Measurements from ENCODE around the gene REXO1.

REXO1 gene

DNA sequence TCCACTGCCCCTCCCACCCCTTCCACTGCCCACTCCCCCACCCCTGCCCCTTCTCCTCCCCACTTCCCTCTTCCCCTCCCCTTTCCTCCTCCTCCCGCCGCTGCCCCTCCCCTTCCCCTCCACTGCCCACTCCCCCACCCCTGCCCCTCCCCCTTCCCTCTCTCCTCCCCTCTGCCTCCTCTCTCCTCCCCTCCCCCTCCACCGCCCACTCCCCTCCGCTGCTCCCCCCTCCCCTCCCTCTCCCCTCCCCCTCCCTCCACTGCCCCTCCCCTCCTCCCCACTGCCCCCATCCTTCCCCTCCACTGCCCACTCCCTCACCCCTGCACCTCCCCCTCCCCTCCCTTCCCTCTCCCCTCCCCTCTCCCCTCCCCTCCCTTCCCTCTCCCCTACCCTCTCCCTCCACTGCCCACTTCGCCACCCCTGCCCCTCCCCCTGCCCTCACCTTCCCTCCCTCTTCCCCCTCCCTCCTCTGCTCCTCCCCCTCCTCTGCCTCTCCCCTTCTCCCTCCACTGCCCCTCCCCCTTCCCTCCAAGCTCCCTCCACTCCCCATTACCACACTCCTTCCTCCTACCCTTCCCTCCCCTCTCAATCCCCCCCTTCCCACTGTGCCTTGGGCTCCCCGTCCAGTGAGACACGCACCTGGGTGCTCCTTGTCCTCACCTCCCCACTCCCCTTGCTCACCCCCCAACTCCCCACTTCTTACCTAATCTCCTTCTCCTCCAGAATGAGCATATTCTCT lies 58.1 kb downstream of the REXO1 start:
- DNase-seq (ENCODE audit: low spot score), result no peak

DNA sequence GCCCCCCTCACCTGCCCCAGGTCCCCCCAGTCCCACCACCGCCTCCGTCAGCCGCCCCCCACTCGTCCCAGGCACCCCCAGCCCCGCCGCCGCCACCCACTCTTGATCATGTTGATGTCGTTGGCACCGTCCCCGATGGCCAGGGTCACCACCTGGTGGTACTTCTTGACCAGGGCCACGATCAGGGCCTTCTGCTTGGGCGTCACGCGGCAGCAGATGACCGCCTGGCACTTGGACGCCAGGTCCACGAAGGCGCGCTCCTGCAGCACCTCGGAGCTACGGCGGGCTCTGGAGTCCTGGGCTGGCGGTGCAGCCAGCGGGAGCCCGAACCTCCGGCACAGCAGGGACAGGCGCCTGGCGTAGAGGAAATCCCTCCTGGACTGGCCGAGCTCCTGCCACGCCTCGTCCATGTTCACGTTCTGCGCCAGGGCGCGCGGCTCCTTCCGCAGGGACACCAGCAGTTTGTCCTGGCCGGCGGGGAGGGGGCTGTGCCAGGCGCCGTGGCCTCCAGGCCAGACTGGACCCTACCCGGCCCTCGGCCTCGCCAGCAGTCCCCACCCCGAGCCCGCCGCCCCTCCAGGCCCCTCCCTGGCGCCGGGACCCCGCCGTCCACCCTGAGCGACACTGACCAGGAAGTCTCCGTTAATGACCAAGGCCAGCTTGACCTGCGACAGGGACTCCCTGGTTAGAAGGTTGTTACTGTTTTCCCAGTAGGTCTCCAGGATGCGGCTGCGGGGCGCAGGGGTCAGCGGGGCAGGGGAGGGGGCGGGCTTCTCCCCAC lies 58.8 kb downstream of the REXO1 start:
- no peak for DNase-seq (ENCODE audit: low spot score)

DNA sequence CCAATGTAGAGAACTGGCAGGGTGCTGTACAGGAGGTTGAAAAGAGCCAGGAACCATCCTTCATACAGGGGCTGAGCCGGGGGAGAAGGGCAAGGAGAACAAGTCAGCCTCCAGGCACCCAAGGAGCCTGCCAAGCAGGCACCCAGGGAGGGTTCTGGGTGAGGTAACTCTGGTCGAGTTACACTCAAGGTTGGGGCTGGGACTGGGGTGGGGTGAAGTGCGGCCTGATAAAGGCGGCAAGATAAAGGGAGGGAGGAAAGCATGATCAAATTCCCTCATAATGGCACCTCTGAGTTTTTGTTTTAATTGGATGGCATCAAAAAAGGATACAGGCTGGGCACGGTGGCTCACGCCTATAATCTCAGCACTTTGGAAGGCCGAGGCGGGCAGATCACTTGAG lies 61.2 kb downstream of the REXO1 start:
- no peak for DNase-seq (ENCODE audit: low spot score)

DNA sequence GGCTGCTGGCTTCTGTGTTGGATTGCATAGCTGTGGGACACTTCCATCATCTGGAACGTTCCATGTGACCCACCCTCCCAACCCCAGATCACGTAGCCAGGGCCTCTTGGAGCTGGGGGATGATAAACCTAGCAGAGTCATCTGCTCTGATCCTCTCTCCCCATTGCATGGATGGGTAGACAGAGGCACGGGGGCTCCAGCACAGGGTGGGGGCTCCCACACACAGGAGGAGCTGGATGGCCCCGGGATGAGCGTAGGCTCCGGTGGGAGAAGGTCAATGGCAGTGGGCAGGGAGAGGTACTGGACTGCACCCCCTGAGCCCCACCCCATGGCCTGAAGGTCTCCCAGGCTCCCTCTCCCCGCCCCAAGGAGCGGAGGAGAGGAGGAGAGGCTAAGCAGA lies 61.6 kb downstream of the REXO1 start:
- DNase-seq (ENCODE audit: low spot score), result no peak

DNA sequence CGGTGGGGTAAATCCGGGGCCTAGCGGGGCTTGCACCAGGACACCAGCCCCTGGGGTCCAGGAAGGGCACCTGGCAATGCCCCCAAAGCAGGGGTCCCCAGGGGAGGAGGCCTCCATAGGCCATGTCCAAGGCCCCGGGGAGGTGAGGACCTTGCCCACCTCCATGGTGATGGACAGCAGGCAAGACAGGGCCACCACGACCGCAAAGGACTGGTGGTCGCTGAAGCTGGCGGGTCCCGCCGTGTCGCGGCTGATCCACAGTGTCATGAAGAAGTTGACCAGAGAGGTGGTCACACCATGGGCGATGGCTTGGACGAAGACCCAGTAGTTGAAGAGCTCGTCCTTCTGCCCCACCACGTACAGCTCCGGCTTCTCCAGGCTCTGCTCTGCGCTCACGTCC lies 63.0 kb downstream of the REXO1 start:
- DNase-seq (ENCODE audit: low spot score), result no peak

DNA sequence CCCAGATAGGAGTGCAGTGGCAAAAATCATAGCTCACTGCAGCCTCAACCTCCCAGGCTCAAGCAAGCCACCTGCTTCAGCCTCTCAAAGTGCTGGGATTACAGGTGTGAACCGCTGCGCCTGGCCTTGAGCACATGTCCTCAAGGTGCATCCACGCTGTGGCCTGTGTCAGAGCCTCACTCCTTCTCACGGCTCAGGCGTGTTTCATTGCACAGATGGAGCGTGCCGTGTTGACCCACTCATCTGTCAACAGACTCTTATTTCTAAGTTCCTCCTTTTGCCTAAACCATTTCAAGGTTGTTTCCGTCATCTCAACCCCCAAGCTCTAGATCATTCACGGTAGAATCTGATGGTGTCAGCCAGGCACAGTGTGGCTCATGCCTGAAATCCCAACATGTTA lies 64.4 kb downstream of the REXO1 start:
- no peak for DNase-seq (ENCODE audit: low spot score)

DNA sequence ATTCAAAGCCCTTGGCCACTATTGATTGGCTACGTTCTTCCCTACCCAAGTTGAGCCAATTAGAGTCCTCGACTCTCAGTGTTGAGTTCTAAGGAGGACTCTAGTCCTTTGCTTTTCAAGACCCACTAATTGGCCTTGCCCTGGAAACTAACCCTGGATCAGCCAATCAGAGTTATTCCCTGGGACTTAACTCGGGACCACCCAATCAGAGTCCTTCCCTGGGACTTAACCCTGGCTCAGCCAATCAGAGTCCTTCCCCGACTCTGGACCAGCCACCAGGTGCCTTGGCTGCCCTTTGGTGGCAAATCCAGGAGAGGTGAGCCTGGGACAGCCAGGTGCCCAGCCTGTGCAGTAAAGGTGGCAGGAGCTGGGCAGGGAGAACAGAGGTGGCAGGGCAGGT lies 64.9 kb downstream of the REXO1 start:
- DNase-seq (ENCODE audit: low spot score), result no peak

DNA sequence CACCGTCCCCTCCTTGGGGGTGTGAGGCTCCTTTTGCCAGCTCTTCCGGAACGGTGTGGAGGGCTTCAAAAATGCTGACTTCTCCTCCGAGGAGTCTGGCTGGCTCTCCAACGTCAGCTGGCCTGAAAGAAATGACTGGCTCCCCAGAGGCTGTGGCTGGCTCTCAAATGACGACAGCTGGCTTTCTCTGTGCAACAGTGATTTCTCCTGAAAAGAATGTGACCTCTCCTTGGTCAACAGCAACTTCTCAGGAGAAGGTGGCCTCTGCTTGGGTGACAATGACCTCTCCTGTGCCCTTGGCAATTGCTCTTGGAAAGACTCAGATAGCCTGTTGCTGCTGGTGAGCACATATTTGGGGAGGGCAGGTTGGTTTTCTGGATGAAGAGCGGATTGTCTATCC lies 65.8 kb downstream of the REXO1 start:
- DNase-seq (ENCODE audit: low spot score), result no peak

DNA sequence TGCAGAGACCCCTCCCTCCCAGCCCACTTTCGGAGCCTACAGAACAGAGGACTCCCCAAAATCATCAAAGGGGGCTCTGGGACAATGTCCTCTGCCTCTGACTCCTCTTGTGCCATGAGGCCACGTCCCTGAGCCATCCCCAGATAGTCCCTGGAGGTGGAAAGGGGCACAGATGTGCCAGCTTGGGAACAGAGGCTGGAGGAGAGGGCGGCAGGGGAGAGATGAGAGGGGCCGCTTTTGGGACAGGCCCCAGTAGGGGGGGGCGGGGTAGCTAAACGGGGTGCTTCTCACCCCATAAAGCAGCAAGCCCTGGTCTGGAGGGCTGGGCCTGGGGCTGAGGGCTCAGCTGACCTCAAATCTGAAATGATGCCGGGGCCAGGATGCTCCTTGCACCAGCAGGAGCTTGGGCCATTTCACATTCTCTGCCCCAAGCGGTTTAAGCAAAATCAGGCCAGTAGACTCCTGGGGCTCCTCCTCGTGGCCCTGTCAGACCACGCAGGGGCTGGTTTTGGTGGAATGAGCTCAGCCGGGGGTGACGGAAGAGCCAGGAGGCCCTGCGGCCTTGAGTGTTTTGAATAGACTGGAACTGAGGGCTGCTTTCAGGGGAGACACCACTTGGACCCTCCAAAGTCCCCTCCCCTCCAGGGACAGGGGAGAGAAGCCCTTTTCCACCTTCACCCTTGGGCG lies 67.9 kb downstream of the REXO1 start:
- DNase-seq (ENCODE audit: low spot score), result no peak

DNA sequence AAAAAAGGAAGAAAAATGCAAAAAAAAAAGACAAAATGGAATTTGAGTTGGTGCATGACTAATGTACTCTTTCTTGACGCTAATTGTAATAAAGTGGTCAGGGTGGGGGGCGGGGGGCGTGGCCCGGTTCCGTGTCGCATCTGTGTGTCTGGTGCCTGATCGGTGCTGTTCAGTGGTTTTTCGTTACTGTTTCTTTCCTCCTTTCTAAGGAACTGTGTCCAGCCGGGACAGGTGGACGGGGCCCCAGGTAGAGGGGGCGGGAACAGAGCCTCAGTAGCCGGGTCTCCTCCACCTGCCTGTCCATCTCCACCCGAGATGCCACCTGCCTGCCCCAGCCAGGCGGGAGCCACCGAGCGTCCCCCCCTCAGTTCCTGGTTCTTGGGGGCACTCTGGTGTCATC lies 68.7 kb downstream of the REXO1 start:
- no peak for DNase-seq (ENCODE audit: low spot score)

DNA sequence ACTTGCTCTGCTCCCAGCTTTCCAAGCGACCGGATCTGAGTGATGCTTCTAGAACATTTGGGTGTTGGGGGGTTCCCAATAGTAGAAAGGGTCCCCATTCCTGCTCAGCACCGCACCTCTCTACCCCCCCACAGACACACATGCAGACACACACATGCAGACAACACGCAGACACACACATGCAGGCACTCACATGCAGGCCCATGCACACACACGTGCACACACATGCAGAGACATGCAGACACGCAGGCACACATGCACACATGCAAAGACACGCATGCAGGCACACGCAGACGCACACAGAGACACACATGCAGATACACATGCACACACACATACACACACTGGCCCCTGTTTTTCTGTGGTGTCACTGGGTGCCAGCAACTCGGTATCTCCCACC lies 71.1 kb downstream of the REXO1 start:
- no peak for DNase-seq (ENCODE audit: low spot score)

DNA sequence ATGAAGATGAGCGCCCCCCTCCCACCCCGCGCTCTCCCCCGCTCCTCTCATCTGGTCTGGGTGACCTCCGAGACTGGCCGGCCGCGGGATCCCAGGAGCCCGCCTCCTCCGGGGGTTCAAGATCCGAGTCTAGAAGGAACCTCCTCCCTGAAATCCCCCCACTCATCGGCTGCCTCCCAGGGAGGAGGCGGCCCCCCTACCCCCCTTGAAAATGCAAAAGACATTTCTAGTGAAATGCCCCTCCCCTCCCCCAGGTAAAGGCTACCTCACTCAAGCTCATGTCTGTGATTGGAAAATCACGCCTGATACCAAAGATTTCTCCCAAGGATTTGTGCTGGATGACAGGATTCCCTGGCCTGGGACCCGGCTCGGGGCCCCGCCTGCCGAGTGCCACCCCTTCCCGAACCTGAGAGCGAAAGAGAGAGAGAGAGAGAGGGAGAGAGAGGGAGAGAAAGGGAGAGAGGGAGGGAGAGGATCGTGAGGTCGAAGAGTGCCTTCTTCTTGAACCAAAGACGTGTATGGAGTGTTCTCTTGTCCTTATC lies 71.6 kb downstream of the REXO1 start:
- DNase-seq (ENCODE audit: low spot score), result no peak

DNA sequence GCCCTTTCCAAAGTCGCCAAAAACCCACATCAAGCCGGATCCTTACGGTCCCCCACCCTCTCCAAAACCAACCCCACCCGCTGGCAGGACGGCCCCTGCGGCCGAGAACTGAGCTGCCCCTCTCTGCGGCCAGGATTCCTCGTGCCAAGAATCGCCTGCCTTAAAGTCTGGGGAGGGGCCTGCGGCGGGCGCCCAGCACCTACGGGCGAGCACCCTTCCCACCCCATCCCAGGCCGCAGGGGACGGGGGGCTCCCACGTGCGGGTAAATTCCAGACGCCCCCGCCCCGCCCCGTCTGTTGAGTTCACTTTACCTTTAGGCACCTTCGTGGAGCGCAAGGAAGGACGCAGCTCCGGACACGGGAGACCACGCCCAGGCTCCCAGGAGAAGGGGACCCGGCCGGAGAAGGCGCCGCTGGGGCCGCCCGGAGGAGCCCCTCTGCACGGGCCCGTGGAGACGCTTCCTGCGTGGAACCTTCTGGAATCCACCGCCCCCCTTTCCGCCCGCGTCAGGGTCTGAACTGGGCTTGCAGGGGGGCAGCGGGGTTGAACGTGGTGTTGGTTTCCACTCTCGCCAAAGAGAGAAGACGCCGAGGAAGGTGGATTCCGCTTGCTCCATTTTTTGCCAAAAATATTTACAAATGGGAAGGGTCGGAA lies 72.2 kb downstream of the REXO1 start:
- no peak for DNase-seq (ENCODE audit: low spot score)

DNA sequence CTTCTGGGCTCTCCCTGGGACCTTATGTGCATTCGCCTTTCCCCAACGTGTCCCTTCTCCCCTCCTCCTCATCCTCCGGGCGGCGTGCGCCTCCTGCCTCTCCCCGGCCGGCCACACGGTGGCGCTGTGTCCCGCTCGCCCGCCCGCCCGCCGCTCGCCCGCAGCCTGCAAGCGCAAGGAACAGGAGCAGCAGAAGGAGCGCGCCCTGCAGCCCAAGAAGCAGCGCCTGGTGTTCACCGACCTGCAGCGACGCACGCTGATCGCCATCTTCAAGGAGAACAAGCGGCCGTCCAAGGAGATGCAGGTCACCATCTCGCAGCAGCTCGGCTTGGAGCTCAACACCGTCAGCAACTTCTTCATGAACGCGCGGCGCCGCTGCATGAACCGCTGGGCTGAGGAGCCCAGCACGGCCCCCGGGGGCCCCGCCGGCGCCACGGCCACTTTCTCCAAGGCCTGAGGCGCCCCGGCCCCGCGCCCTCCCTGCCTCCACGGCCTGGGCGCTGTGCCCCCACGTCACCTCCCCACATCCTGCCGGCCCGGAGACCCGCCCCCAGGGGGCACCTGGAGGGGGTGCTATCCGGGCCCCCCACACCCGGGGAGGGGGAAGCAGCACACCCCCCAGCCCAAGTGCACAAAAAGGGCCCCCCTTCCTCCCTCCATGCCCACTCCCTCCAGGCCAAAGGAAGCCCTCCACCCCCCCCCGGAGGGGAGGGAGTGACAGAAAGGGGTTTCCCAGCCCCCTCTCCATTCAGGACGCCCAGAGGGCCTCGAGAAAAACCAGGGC lies 73.1 kb downstream of the REXO1 start:
- DNase-seq (ENCODE audit: low spot score), result no peak

DNA sequence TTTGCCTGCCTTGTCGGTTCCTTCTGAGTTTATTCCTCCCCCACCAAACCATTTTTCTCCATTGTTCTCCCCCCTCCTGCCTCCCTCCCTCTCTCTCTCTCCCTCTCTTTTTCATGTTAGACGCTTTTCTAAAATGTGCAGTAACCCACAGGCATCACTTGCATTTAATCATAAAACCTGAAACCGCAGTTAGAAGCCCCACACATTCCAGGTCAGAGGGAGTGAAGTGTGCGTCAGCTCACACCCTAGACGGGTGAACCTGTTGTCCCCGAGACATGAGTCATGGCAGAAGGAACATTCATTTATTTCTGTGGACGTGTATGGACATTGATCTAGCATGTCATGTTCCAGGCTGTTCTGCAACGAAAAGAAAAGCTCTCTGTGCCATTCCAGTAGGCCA lies 75.1 kb downstream of the REXO1 start:
- DNase-seq (ENCODE audit: low spot score), result no peak

DNA sequence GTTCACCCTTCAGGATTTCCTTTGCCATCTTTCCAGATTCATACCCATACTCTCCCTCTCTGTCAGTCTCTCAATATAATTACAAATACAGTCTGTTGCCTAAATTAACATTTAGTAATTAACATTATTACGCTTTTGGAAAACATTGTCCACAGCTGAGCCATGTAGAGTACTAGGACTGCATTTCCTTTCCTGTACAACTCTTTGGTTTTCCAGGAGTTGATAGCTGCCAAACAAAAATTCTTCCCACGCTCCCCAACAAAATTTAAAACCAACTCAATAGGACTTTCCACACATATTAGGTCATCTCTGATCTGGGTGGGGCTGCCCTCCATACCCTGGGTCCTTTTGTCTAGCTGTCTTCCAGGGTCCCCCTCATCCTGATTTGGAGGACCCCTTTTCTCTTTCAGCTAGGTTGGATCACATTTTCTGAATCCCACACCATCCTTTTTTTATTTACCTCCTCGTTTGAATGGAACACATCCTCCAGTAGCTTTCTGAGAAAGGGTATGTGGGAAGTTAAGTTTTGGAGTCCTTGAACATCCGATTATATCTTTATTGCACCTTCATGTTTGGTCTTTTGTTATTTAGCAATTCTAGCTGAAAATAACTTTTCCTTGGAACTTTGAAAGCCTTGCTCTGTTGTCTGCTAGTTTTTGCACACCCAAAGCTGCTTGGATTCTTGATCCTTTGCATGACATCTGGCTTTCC lies 77.3 kb downstream of the REXO1 start:
- DNase-seq (ENCODE audit: low spot score), result no peak

DNA sequence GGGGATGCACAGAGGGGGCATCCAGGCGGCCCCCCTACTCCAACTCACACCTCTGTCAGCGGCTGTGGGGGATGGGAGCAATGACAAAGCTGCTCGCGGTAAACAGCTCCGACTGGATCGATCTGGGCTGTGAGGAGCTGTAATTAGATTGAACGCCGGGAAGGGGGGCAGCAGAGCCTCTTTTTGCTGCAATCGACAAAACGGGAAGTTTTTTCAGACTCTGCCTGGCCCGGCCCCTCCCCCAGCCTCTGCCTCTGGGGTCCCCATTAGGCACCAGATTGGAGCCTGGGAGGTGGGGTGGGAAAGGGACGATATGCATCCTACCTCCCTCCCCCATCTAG lies 78.7 kb downstream of the REXO1 start:
- DNase-seq (ENCODE audit: low spot score), result no peak

DNA sequence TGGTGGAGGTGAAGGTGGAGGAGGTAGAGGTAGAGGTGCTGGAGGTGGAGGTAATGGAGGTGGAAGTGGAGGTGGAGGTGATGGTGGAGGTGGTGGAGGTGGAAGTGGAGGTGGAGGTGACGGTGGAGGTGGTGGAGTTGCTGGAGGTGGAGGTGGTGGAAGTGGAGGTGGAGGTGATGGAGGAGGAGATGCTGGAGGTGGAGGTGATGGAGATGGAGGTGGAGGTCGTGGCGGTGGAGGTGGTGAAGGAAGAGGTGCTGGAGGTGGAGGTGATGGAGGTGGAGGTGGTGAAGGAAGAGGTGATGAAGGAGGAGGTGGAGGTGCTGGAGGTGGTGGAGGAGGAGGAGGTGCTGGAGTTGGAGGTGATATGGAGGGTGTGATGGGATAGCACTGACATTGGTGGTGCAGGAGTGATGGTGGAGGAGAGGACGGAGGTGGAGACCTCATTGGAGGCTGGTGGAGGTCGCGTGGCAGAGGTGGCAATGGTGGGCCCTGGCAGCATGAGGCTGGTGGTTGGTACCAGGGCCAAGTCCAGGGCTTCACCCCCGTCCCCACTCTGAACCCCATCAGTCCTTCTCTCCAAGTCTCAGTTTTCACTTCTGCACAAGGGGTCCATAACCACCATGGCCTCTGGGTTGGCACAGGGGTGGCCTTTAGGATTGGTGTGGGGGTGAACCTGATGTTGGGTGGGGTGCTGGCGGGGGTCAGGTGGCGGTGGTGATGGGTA lies 79.2 kb downstream of the REXO1 start:
- no peak for DNase-seq (ENCODE audit: low spot score)

DNA sequence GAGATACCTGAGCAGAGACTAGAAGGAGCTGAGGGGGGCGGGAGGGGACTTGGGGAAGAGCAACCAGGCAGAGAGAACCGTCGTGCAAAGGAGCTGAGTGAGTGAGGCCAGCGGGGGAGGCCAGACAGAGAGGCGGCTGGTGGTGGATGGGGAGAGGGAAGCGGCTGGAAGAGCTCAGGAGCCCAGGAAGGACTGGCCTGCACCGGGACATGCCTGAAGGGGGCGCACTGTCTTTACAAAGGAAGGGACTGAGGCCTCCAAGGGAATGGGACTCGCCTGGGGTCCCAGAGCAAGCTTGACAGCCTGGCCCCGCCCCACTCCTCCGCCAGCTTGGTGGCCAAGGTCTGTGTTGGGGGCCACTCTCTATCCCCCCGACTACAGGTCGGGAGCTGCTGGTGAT lies 80.0 kb downstream of the REXO1 start:
- DNase-seq (ENCODE audit: low spot score), result no peak

DNA sequence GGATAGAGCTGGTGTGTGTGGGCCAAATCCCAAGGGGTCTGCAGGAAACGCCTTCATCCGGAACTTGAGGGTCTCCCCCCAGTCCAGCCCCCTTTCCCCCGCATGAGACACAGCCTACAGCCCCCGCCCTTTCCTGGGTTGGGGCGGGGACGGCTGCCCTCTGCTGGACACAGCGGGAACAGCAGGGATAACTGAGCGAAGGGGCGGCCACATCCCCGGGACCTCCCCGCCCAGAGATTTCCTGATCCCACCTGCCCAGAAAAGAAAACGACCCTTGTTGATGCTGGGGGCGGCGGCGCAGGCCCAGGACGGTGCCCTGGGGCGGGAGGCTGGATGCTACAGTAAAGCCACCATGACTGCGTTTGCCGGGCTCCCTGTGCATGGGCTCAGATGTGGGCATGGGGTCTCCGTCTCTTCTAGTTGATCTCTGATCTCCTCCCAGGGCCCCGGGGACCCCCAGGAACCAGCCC lies 80.8 kb downstream of the REXO1 start:
- no peak for DNase-seq (ENCODE audit: low spot score)
